Measurements from ENCODE around the gene MLYCD. TPM values are rescaled to one million over a fixed set of nuclear protein-coding genes. Genes with fewer than 3 reads are reported as not detected.

MLYCD gene
- total RNA-seq, 1 experiment from 2014 or later: 2.0 TPM

- Histone ChIP-seq H3K4me3 (ENCODE audit: low read depth, low read length, poor library complexity, severe bottlenecking) (no peak overlapping the region), H3K9me3 (ENCODE audit: low read depth, low read length, poor library complexity, severe bottlenecking) (no peaks in the 10 kb centered on the region), H3K27me3 (replicated peaks; ENCODE audit: insufficient read depth, low read depth, low read length, poor library complexity) (peaks cover 7% of the 10 kb centered on the region), H3K27ac (ENCODE audit: low read depth, low read length, poor library complexity, severe bottlenecking) (no peak overlapping the region), H3K4me1 (ENCODE audit: insufficient read depth, low read length, poor library complexity, severe bottlenecking) (no peaks in the 10 kb centered on the region), H3K36me3 (ENCODE audit: insufficient read depth, low read length, poor library complexity, severe bottlenecking) (no peaks in the 10 kb centered on the region)
- intact Hi-C loops (cut with micrococcal nuclease; ENCODE audit: unreplicated experiment): no loop called here
- ChIA-PET POLR2A (ENCODE audit: low non-redundant PET) (no interaction called here), CTCF (no interaction called here)
- DNase-seq (ENCODE audit: low spot score): no peak
- BruUV-seq (replicated peaks): no TSS peak
- no peak for TF ChIP-seq EZH2 (IDR thresholded peaks at IDR 0.05; ENCODE audit: borderline replicate concordance, low read depth, low read length, poor library complexity, severe bottlenecking)
- TF ChIP-seq, protein P1, sequence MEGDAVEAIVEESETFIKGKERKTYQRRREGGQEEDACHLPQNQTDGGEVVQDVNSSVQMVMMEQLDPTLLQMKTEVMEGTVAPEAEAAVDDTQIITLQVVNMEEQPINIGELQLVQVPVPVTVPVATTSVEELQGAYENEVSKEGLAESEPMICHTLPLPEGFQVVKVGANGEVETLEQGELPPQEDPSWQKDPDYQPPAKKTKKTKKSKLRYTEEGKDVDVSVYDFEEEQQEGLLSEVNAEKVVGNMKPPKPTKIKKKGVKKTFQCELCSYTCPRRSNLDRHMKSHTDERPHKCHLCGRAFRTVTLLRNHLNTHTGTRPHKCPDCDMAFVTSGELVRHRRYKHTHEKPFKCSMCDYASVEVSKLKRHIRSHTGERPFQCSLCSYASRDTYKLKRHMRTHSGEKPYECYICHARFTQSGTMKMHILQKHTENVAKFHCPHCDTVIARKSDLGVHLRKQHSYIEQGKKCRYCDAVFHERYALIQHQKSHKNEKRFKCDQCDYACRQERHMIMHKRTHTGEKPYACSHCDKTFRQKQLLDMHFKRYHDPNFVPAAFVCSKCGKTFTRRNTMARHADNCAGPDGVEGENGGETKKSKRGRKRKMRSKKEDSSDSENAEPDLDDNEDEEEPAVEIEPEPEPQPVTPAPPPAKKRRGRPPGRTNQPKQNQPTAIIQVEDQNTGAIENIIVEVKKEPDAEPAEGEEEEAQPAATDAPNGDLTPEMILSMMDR (conservative IDR thresholded peaks at IDR 0.05; ENCODE audit: low read depth, low read length): no peak
Observed at GRCh38 chr16:83972256-83973008, 73.5 kb downstream of the MLYCD start.

- TF ChIP-seq, protein P1 (conservative IDR thresholded peaks at IDR 0.05; ENCODE audit: low read depth, low read length): no peak
- TF ChIP-seq EZH2 (IDR thresholded peaks at IDR 0.05; ENCODE audit: borderline replicate concordance, low read depth, low read length, poor library complexity, severe bottlenecking): no peak
- BruUV-seq (replicated peaks): no TSS peak
- ChIA-PET POLR2A (ENCODE audit: low non-redundant PET) (no interaction called here), CTCF (no interaction called here)
- intact Hi-C loops (cut with micrococcal nuclease; ENCODE audit: unreplicated experiment): no loop called here
- H3K27ac ChIP-seq (ENCODE audit: low read depth, low read length, poor library complexity, severe bottlenecking): no peak overlapping the region
- no peak for DNase-seq (ENCODE audit: low spot score)
- peaks cover 7% of the 10 kb centered on the region for H3K27me3 ChIP-seq (replicated peaks; ENCODE audit: insufficient read depth, low read depth, low read length, poor library complexity)
- no peaks in the 10 kb centered on the region for H3K4me1 ChIP-seq (ENCODE audit: insufficient read depth, low read length, poor library complexity, severe bottlenecking)
- H3K9me3 ChIP-seq (ENCODE audit: low read depth, low read length, poor library complexity, severe bottlenecking): no peaks in the 10 kb centered on the region
- H3K36me3 ChIP-seq (ENCODE audit: insufficient read depth, low read length, poor library complexity, severe bottlenecking): no peaks in the 10 kb centered on the region
- no peak overlapping the region for H3K4me3 ChIP-seq (ENCODE audit: low read depth, low read length, poor library complexity, severe bottlenecking)
Observed at GRCh38 chr16:83973077-83973476, 74.2 kb downstream of the MLYCD start.

- intact Hi-C loops (cut with micrococcal nuclease; ENCODE audit: unreplicated experiment): no loop called here
- no peak for DNase-seq (ENCODE audit: low spot score)
- no peak overlapping the region for H3K4me3 ChIP-seq (ENCODE audit: low read depth, low read length, poor library complexity, severe bottlenecking)
- ChIA-PET POLR2A (ENCODE audit: low non-redundant PET) (no interaction called here), CTCF (no interaction called here)
- no peak overlapping the region for H3K27ac ChIP-seq (ENCODE audit: low read depth, low read length, poor library complexity, severe bottlenecking)
- H3K27me3 ChIP-seq (replicated peaks; ENCODE audit: insufficient read depth, low read depth, low read length, poor library complexity): peaks cover 6% of the 10 kb centered on the region
- no peaks in the 10 kb centered on the region for H3K9me3 ChIP-seq (ENCODE audit: low read depth, low read length, poor library complexity, severe bottlenecking)
- no peaks in the 10 kb centered on the region for H3K4me1 ChIP-seq (ENCODE audit: insufficient read depth, low read length, poor library complexity, severe bottlenecking)
- TF ChIP-seq, protein P1 (conservative IDR thresholded peaks at IDR 0.05; ENCODE audit: low read depth, low read length): no peak
- BruUV-seq (replicated peaks): no TSS peak
- no peaks in the 10 kb centered on the region for H3K36me3 ChIP-seq (ENCODE audit: insufficient read depth, low read length, poor library complexity, severe bottlenecking)
Observed at GRCh38 chr16:83973581-83974385, 74.9 kb downstream of the MLYCD start.

All from A673 (cell line).